H1 (cell line): Measurements from ENCODE around the gene HMGB4. TPM values are rescaled to one million over a fixed set of nuclear protein-coding genes. Genes with fewer than 3 reads are reported as not detected.

Source experiments
- CTCF ChIA-PET: fragments of 300-600 bp; sonication (Branson Sonifier 250); formaldehyde crosslinking; loops from one replicate; lab custom pipeline; 2021; ENCODE audit not compliant: partially characterized antibody; lab: Charles Lee
- POLR2A ChIA-PET: fragments of 300-600 bp; sonication (Branson Sonifier 250); formaldehyde crosslinking; loops from one replicate; lab custom pipeline; 2021; ENCODE audit warnings: inconsistent platforms; ENCODE audit not compliant: partially characterized antibody; lab: Charles Lee
- DNase-seq, 2 experiments: peaks; one replicate each; pipeline versions ENCODE4 v3.0.0 to v3.0.0-alpha.2; 2010 to 2022; ENCODE audit warnings: low spot score in 2 of 2, low read depth in 1 of 2, mixed read lengths in 1 of 2
- FAIRE-seq: peaks from 2 replicates; lab custom pipeline; 2011; peaks lifted over from hg19 to GRCh38; lab: Jason Lieb, UNC
- H2AFZ ChIP-seq: 2 replicates; pipeline ENCODE4 v1.8.1; 2012; ENCODE audit warnings: low read length, inconsistent platforms
- H2AK5ac ChIP-seq: 2 replicates; pipeline ENCODE4 v1.6.1; 2013; ENCODE audit warnings: low read depth, low read length
- H2BK120ac ChIP-seq: replicated peaks from 2 replicates; pipeline ENCODE3; 2013; ENCODE audit warnings: low read depth, low read length, inconsistent platforms
- H2BK12ac ChIP-seq: 2 replicates; pipeline ENCODE4 v1.6.1; 2013; ENCODE audit warnings: low read depth, low read length
- H2BK15ac ChIP-seq: 2 replicates; pipeline ENCODE4 v1.6.1; 2013; ENCODE audit warnings: low read length
- H2BK20ac ChIP-seq: 2 replicates; pipeline ENCODE4 v1.6.1; 2013; ENCODE audit warnings: low read length
- H2BK5ac ChIP-seq: 2 replicates; pipeline ENCODE4 v1.6.1; 2013; ENCODE audit warnings: low read depth, low read length
- H3K14ac ChIP-seq: 2 replicates; pipeline ENCODE4 v1.6.1; 2013; ENCODE audit warnings: inconsistent platforms; ENCODE audit not compliant: insufficient read length
- H3K18ac ChIP-seq: 2 replicates; pipeline ENCODE4 v1.6.1; 2013; ENCODE audit warnings: low read length; ENCODE audit errors: extremely low read depth
- H3K23ac ChIP-seq: 2 replicates; pipeline ENCODE4 v1.6.1; 2013; ENCODE audit warnings: inconsistent platforms; ENCODE audit not compliant: insufficient read length
- H3K23me2 ChIP-seq: 2 replicates; pipeline ENCODE4 v1.6.1; 2013; ENCODE audit warnings: low read depth, low read length
- H3K27ac ChIP-seq: 2 replicates; pipeline ENCODE4 v1.6.1; 2011; ENCODE audit warnings: low read depth, low read length, inconsistent platforms
- H3K27me3 ChIP-seq, 4 experiments: replicated peaks in 1 of 4; 1 replicate in 1 of 4; 2 replicates in 3 of 4; pipeline versions ENCODE4 v1.6.1 to v1.8.1; 2011 to 2013; ENCODE audit warnings: low read length in 3 of 4, mild to moderate bottlenecking in 3 of 4, inconsistent platforms in 2 of 4, mixed read lengths in 2 of 4, moderate library complexity in 1 of 4; ENCODE audit not compliant: control insufficient read depth in 3 of 4, insufficient read depth in 3 of 4; ENCODE audit errors: extremely low read depth in 1 of 4
- H3K36me3 ChIP-seq, 4 experiments: 2 replicates each; pipeline versions ENCODE4 v1.6.1 to v1.8.1; 2011 to 2013; ENCODE audit warnings: mild to moderate bottlenecking in 4 of 4, low read length in 3 of 4, moderate library complexity in 2 of 4, control low read depth in 1 of 4, inconsistent platforms in 1 of 4; ENCODE audit not compliant: insufficient read depth in 4 of 4, control insufficient read depth in 2 of 4
- H3K4ac ChIP-seq: replicated peaks from 2 replicates; pipeline ENCODE3; 2013; ENCODE audit warnings: low read length, low read depth, mixed read lengths, inconsistent platforms; ENCODE audit not compliant: insufficient read length
- H3K4me1 ChIP-seq, 4 experiments: replicated peaks in 1 of 4; 1 replicate in 1 of 4; 2 replicates in 3 of 4; pipeline versions ENCODE4 v1.6.1 to v1.8.1; 2011 to 2013; ENCODE audit warnings: low read length in 3 of 4, inconsistent platforms in 2 of 4, mixed read lengths in 1 of 4; ENCODE audit not compliant: insufficient read depth in 4 of 4, control insufficient read depth in 3 of 4
- H3K4me2 ChIP-seq, 2 experiments: 2 replicates each; pipeline versions ENCODE4 v1.6.1 to v1.8.1; 2011 to 2013; ENCODE audit warnings: low read depth in 2 of 2, low read length in 2 of 2, control low read depth in 1 of 2, inconsistent platforms in 1 of 2, mild to moderate bottlenecking in 1 of 2; ENCODE audit not compliant: insufficient read depth in 1 of 2
- H3K4me3 ChIP-seq, 4 experiments: fragments of 200-600, 300-600 bp in 1 of 4; sonication (generic), shearing (Covaris generic), sonication (Bioruptor Twin) in 1 of 4; 2 replicates each; pipeline versions ENCODE4 v1.5.1 to v1.8.1; 2011 to 2016; ENCODE audit warnings: low read length in 4 of 4, low read depth in 3 of 4, control low read depth in 2 of 4, inconsistent platforms in 2 of 4, mild to moderate bottlenecking in 2 of 4, mixed read lengths in 1 of 4, moderate library complexity in 1 of 4; ENCODE audit not compliant: insufficient read depth in 2 of 4; ENCODE audit errors: extremely low read depth in 1 of 4
- H3K56ac ChIP-seq: replicated peaks from 2 replicates; pipeline ENCODE3; 2013; ENCODE audit warnings: low read depth, mild to moderate bottlenecking, mixed read lengths, low read length, inconsistent platforms; ENCODE audit not compliant: insufficient read length
- H3K79me1 ChIP-seq: 2 replicates; pipeline ENCODE4 v1.6.1; 2013; ENCODE audit warnings: low read depth, low read length, control low read depth
- H3K79me2 ChIP-seq, 2 experiments: 2 replicates each; pipeline versions ENCODE4 v1.6.1 to v1.8.1; 2012 to 2013; ENCODE audit warnings: low read length in 2 of 2, mild to moderate bottlenecking in 2 of 2, inconsistent platforms in 1 of 2; ENCODE audit not compliant: insufficient read depth in 2 of 2, control insufficient read depth in 1 of 2
- H3K9ac ChIP-seq, 4 experiments: replicated peaks in 1 of 4; 1 replicate in 1 of 4; 2 replicates in 3 of 4; pipeline versions ENCODE4 v1.6.1 to v1.8.1; 2011 to 2013; ENCODE audit warnings: low read depth in 3 of 4, low read length in 3 of 4, control low read depth in 2 of 4, mild to moderate bottlenecking in 2 of 4, moderate library complexity in 2 of 4, inconsistent platforms in 1 of 4; ENCODE audit errors: extremely low read depth in 1 of 4
- H3K9me3 ChIP-seq, 2 experiments: 2 replicates each; pipeline versions ENCODE4 v1.6.1 to v1.8.1; 2012 to 2013; ENCODE audit warnings: mild to moderate bottlenecking in 2 of 2, moderate library complexity in 2 of 2, control low read depth in 1 of 2, inconsistent platforms in 1 of 2, low read depth in 1 of 2, low read length in 1 of 2, mixed read lengths in 1 of 2; ENCODE audit not compliant: insufficient read depth in 2 of 2
- H4K20me1 ChIP-seq, 2 experiments: replicated peaks in 1 of 2; 2 replicates each; pipeline versions ENCODE3 to v1.8.1; 2011 to 2013; ENCODE audit warnings: inconsistent platforms in 2 of 2, low read length in 2 of 2, mild to moderate bottlenecking in 1 of 2; ENCODE audit not compliant: insufficient read depth in 2 of 2, control insufficient read depth in 1 of 2
- H4K5ac ChIP-seq: 2 replicates; pipeline ENCODE4 v1.6.1; 2013; ENCODE audit warnings: low read length, low read depth, mixed read lengths, inconsistent platforms; ENCODE audit not compliant: insufficient read length
- H4K8ac ChIP-seq: 2 replicates; pipeline ENCODE4 v1.8.0; 2013; ENCODE audit warnings: mild to moderate bottlenecking, moderate library complexity, low read length, inconsistent platforms; ENCODE audit not compliant: insufficient read depth; ENCODE audit errors: extremely low read depth
- H4K91ac ChIP-seq: replicated peaks from 2 replicates; pipeline ENCODE3; 2013; ENCODE audit warnings: low read length, mixed read lengths, inconsistent platforms; ENCODE audit not compliant: insufficient read length
- CBX5 ChIP-seq: fragments of 300-800, 300-1000 bp; sonication (generic); IDR thresholded peaks from 2 replicates; pipeline ENCODE4 v1.7.1; 2016; ENCODE audit warnings: antibody characterized with exemption, low read length, low read depth
- CEBPB ChIP-seq: IDR thresholded peaks from 2 replicates; pipeline ENCODE4 v1.6.1; 2012; ENCODE audit warnings: low read depth, low read length
- CHD2 ChIP-seq: IDR thresholded peaks from 2 replicates; pipeline ENCODE4 v1.6.1; 2012; ENCODE audit warnings: low read length, improper control_type of control experiment
- GABPA ChIP-seq: IDR thresholded peaks from 2 replicates; pipeline ENCODE4 v1.6.1; 2011; ENCODE audit warnings: mild to moderate bottlenecking, low read length, moderate library complexity, borderline replicate concordance; ENCODE audit not compliant: insufficient read depth
- GTF2F1 ChIP-seq: IDR thresholded peaks from 2 replicates; pipeline ENCODE4 v1.6.1; 2012; ENCODE audit warnings: low read depth, low read length, improper control_type of control experiment, borderline replicate concordance
- JUND ChIP-seq: IDR thresholded peaks from 2 replicates; pipeline ENCODE4 v1.6.1; 2011; ENCODE audit warnings: mild to moderate bottlenecking, improper control_type of control experiment, low read length
- POU5F1 ChIP-seq: IDR thresholded peaks from 2 replicates; pipeline ENCODE4 v1.6.1; 2011; ENCODE audit warnings: low read depth, mild to moderate bottlenecking, low read length, moderate library complexity
- SIRT6 ChIP-seq: IDR thresholded peaks from one replicate; pipeline ENCODE4 v1.7.1; 2012; ENCODE audit warnings: low read length, inconsistent platforms
- SRF ChIP-seq: IDR thresholded peaks from 2 replicates; pipeline ENCODE4 v1.6.1; 2011; ENCODE audit warnings: mild to moderate bottlenecking, low read depth, low read length, moderate library complexity
- TBP ChIP-seq: IDR thresholded peaks from 2 replicates; pipeline ENCODE4 v1.6.1; 2011; ENCODE audit warnings: low read depth, low read length, improper control_type of control experiment
- ZNF274 ChIP-seq: IDR thresholded peaks from 2 replicates; pipeline ENCODE4 v1.7.0; 2012; ENCODE audit warnings: low read length, borderline replicate concordance; ENCODE audit errors: extremely low read depth
- WGBS, 2 experiments: shearing (Covaris generic) in 1 of 2; methylation state at CpG; one replicate each; pipeline versions ENCODE4 v1.1.6 to v1.1.7; 2013 to 2015; ENCODE audit warnings: low lambda C conversion rate in 2 of 2, mixed read lengths in 2 of 2, inconsistent platforms in 1 of 2, low coverage in 1 of 2, missing lambda C conversion rate in 1 of 2; ENCODE audit not compliant: insufficient replicate concordance in 2 of 2, insufficient coverage in 1 of 2, insufficient read length in 1 of 2; ENCODE audit errors: extremely low coverage in 1 of 2, missing lambda C conversion rate in 1 of 2; 5-methylcytosine and 5-hydroxymethylcytosine counted together
- polyA plus RNA-seq, 7 experiments: library from polyadenylated mRNA; depleted of rRNA in 3 of 7; stranded (reverse) in 5 of 7; unstranded in 2 of 7; fragments of >200 nt in 5 of 7; fragments of 200-250 nt in 2 of 7; gene quantifications; 1 replicate in 5 of 7; 2 replicates in 1 of 7; 4 replicates in 1 of 7; pipeline versions ENCODE4 v1.2.1 to v1.2.3, GENCODE V29; 2011 to 2013; ENCODE audit warnings: missing spikeins in 2 of 7, mixed read lengths in 2 of 7
- total RNA-seq: library from RNA; stranded (reverse); fragmentation: NEBNext Ultra II Directional; extraction: Animal tissue kit (Norgen Biotek cat#: 25700); gene quantifications from 2 replicates; pipeline ENCODE4 v1.2.1, GENCODE V29; 2021

Gene HMGB4
- total and polyA plus RNA-seq, 2 of the 8 experiments (the other 6 are each of a cell fraction or from before 2014, with no cell fraction given): not detected

DNA sequence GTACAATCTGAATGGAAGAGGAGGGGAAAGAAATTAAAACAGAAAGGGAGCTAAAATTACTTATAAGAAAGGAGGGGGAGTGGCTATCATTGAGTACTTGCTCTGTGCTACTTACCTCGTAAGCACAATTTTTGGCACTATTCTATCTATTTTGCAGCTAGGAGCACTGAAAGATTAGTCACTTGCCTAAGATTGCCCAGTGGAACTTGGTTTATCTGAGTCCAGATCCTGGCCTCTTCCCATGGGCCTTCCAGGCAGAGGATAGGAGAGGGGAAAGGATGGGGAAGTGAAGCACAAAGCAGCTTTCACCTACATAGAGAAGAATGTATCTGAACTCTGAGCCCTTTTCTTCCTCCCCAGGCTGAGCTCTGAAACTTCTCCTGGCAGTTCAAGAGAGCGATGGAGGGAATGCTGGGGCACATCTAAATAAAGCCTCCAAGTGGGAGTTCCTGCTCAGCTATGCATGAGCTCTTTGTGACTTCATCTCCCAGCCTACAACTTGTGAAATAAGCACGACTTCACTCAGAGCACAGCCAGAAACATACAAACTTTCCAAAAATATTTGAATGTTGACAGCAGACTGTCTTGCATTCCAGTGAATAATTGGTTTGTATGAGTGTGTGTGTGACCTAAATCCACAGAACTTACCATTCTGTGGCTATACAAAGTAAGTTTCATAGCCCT is 29.4 kb downstream of the HMGB4 start:
- H3K4me2 ChIP-seq: no peak overlapping the region
- 86% methylated on average over 3 of the region's 3 CpGs; no CpG with 5 or more reads in 1 of the 2 experiments for WGBS, 2 experiments
- DNase-seq (no peak), FAIRE-seq (no peak)
- no peak overlapping the region for H3K23ac ChIP-seq
- no peak overlapping the region for H2BK20ac ChIP-seq
- no peak overlapping the region for H3K18ac ChIP-seq
- H3K4me1 ChIP-seq: peaks cover 0 to 5% (median 2%) of the 10 kb centered on the region in 4 experiments; a peak in 3 of 7 replicates
- ChIA-PET POLR2A (no interaction called here), CTCF (interaction anchor here (0.6 to 1.5 kb wide), 3 partner anchors 9 to 1675 kb away, joined by 3 read pairs; no protein-coding TSS in a partner anchor)
- no peak overlapping the region for H3K27ac ChIP-seq
- no peak overlapping the region for H4K91ac ChIP-seq
- H3K79me2 ChIP-seq: no peaks in the 10 kb centered on the region
- H3K27me3 ChIP-seq: no peaks in the 10 kb centered on the region
- H2BK120ac ChIP-seq: no peak overlapping the region
- H4K20me1 ChIP-seq: peaks cover 0 to 2% of the 10 kb centered on the region in 2 experiments
- no peak overlapping the region for H3K14ac ChIP-seq
- H3K79me1 ChIP-seq: peaks cover 3% of the 10 kb centered on the region; the same call in 1 of the 2 replicates
- no peak overlapping the region for H3K4ac ChIP-seq
- no peak overlapping the region for H3K56ac ChIP-seq
- H2AK5ac ChIP-seq: no peak overlapping the region
- no peak overlapping the region for H4K8ac ChIP-seq
- H4K5ac ChIP-seq: no peak overlapping the region
- H2BK15ac ChIP-seq: no peak overlapping the region
- H2BK12ac ChIP-seq: no peak overlapping the region
- H3K23me2 ChIP-seq: no peaks in the 10 kb centered on the region; the same call in 1 of the 2 replicates
- no peak overlapping the region for H2AFZ ChIP-seq
- no peaks in the 10 kb centered on the region for H3K36me3 ChIP-seq
- no peak overlapping the region for H2BK5ac ChIP-seq
- no peak overlapping the region for H3K9ac ChIP-seq
- H3K4me3 ChIP-seq: no peak overlapping the region
- no peaks in the 10 kb centered on the region for H3K9me3 ChIP-seq
- no peak for TF ChIP-seq ZNF274
- TF ChIP-seq CBX5: no peak
- no peak for TF ChIP-seq CHD2
- no peak for TF ChIP-seq SIRT6
- no peak for TF ChIP-seq CEBPB
- TF ChIP-seq GABPA: no peak
- TF ChIP-seq GTF2F1: no peak
- TF ChIP-seq JUND: no peak
- no peak for TF ChIP-seq SRF
- no peak for TF ChIP-seq POU5F1
- no peak for TF ChIP-seq TBP
